ENCODE measurements around the gene SHOX.

DNA sequence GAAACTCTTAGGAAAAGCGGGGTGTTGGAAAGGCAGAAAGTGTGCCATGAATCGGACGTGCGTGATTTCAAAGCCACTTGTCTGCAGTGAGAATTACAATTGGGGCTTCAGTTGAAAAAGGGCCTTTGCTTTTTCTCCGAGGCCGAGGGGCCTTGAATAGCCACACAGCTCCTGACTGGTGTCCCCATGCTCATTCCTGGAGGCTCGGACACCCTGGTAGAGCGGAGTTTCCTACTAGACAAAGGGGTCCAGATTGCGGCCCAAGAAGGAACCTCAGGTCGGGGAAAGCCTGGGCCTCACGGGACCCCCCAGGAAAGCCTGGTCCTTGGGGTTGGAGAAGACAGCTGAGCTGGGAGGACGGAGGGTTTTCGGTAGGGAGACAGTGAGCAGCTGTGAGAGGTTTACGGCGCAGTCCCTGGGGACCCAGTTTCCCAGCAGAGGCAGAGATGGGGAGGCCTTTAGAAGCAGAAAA, 3.0 kb upstream of the SHOX start:
- TF ChIP-seq GATA2 (IDR thresholded peaks at IDR 0.05; ENCODE audit: low read depth, low read length), result no peak
- no peak for TF ChIP-seq GATA3 (IDR thresholded peaks at IDR 0.05; ENCODE audit: low read depth, low read length)
